ENCODE data around the gene GTPBP8. TPM values are rescaled to one million over a fixed set of nuclear protein-coding genes. Genes with fewer than 3 reads are reported as not detected.
"Not testable (repeated sequence)": the region's sequence is repeated elsewhere in the genome, so short reads cannot be mapped to it uniquely, and the experiment has no call there.

Gene GTPBP8
- total RNA-seq, 1 donor from 2014 or later, result 49.0 TPM

DNA sequence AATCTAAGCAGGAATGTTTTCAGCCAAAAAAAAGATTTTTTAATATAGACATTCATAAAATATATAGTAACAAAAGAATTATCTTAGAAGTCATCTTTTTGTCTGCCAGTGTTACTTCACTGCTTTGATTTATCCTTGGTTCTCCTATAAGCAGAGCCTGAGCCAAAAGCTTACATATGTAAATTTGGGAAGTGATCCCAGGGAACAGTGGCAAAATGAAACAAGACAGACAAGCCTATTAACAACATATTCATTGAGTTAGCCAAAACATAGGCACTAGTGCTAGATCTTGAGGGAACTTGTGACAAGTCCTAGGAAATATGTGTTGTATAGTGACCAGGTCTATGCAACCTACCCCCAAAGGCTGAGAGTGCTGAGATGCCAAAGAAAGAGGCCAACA is 11.3 kb downstream of the GTPBP8 start:
- DNase-seq, result no peak

DNA sequence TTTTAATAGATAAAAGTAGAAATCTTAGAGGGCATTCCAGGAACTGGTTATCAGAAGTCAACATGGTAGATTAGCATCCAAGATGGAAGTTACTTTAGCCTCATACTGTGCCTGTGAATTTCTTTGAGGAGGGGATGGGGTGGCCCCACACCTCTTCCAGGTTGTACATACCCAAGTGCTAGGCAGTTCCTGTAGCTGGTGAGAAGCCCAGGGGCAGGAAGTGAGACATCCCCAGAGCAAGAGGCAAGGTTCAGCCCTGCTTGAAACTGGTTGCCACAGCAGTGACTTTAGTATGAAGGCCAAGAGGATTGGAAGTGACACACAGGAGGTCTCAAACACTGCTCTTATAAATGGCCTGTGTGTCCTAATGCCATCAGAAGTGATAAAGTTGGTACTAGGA is 11.9 kb downstream of the GTPBP8 start:
- DNase-seq, result no peak

DNA sequence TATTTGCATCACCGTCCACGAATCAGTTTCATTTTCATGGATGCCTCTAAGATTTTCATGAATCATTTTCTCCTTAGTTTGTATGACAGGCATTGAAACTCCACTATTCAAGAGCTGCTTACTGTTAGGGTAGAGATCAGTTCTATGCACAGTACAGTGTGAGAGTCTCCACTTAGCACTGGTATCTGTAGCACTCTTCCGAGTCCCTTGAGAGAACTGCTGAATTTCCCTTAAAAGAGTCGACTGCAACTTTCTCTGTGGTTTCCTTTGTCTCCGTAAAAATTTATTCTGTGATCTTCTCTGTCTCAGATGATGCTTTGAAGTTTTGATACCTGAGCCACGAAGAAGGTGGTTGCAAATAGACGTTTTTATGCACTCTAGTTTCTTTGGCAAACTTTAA is 14.8 kb downstream of the GTPBP8 start:
- no peak for DNase-seq

DNA sequence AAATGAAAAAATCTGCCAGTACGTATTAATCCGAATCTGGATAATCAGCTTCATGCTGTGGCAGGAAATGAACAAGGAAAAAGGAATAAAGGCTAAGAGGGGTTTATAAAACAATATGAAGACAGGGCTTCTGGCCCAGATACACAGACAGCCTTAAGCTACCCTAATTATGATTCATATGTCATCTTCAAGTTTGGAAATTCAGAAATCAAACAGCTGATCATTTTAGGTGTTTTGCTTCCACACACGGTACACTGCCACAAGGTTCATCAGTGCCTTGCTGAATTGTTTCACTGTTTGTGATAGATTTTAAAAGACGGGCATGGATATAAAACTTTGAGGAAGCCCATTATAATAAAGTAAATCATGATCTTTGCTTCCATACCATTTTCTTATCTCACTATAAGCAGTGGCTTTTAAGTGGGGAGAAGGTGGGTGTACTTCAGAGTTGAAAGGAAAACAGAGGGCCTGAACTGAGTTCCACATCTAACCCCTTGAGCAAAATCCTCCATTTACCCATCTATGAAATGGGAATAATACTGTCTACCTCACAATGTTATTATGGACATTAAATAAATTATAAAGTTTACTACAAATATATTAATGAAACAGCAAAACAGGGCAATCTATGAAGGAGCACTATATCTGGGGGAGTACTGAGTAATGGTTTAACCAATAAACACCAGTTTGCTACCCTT is 15.7 kb downstream of the GTPBP8 start:
- no peak for DNase-seq

DNA sequence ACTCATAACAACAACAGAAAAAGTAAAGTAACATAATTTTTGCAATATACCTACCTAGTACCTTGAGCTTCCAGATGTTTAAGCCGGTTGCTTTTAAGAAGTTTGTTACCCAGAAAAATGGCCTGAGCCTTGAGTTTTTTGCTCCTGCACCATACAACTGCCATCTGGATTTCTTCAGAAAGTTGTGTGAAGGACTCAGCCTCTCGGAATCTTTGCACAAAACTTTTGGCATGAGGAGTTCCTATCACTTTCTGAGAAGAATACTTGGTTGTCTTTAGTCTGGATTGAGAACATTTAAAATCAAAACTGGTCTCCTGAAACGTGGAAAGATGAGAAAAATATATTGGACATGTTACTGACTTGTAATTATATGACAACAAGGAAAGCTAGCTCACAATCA is 17.3 kb downstream of the GTPBP8 start:
- DNase-seq, result no peak

DNA sequence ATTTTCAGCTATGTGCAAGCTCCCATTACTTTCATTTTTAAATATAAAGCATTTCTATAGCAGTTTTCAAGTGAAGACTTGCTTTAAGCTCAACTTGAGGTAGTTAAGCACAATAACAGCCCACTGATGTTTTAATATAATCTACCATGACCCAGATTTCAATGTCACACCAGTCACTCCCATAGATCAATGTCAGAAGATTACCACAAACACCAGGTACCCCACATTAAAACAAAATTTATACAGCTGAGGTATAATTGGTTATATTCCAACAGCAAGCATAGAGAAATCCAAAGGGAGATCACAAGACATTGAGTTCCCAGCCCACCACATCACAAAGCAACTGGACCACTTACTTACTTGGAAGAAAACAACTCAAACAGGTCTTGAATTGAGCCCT is 22.8 kb downstream of the GTPBP8 start:
- no peak for DNase-seq

DNA sequence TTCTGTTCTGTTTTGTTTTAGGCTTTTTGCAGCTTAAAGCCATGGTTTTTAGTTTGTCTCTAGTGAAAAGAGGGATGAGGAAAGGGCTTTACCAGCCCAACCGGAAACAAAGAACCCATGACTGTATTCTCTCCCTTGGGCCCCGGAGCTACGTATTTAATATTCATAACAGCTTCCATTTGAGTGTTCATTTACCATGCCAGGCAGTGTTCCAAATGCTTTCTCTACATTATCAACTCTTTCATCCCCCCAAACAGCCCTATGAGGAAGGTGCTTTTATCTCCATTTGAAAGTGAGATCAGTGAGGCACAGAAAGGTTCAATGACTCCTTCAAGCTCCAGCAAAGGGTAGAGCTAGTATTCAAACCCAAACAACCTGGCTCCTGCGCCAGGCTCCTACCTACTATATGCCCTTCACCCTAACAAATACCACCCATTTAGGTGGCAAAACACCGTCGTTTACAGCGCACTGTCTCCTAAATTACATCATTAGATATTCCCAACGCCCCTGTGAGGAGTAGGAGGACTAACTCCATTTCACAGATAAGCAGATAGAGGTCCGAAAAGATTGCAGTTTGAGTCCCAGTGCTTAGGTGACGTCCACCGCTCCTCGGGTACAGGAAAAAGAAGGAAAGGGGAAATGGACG is 27.9 kb downstream of the GTPBP8 start:
- DNase-seq, result peak; percentile 36

DNA sequence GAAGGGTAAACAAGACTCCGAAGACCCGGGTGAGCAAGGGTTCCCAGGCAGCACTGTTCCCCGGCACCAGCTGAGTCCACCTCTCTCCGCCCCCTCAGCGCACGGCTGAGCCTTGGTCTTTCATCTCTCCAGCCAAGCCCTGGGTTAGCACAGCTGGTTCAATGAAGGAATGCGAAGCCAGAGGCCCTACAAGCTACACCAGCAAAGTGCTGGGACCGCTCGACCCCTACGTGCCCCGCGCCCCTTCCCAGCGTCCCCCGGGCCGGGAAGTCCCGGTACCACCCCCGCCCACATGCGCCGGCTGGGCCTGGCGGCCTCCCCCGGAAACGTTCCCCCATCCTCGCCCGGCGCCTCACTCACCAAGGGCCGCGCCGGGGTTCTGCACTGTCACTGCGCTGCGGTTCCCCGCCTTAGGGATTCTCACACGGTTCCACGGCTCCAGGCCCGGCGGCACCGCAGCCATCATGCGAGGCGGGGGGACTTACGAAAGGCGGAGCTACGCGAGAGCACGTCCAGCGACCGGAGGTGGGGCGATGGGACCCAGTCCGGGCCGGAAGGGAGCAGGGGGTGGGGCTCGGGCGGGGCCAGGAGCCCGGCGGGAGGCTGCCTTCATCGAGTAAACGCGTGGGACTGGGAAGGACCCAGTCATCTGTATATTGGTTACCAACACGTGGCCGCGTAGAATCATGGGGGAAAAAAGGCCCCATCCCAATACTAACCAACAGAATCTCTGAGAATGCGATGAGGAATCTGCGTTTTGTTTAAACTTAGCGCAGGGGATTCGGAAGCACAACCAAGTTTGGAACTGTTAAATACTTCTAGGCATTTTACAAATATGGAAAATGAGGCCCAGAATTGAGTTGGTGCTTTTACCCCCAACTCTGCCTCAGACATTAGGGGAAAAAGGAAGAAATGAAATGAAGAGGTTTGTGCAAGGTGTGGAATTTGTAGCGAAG is 28.7 kb downstream of the GTPBP8 start:
- peak; percentile 91 for DNase-seq

DNA sequence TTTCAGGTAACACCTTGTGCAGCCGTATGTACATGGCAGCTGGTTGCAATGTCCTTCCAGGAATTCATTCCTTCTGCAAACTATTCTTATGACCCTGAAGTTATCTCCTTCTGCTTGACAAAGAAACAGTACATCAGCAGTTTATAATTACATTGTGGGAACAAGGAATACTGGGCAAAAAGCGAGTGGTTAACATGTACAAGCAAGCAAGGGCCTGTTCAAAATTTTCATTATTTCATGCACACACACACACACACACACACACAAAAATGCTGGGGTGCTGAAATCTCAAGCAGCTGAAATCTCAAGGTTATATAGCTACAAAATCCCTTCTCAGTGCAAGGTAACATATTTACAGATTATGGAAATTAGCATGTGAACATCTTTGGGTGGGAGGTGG is 30.7 kb downstream of the GTPBP8 start:
- DNase-seq, result no peak

DNA sequence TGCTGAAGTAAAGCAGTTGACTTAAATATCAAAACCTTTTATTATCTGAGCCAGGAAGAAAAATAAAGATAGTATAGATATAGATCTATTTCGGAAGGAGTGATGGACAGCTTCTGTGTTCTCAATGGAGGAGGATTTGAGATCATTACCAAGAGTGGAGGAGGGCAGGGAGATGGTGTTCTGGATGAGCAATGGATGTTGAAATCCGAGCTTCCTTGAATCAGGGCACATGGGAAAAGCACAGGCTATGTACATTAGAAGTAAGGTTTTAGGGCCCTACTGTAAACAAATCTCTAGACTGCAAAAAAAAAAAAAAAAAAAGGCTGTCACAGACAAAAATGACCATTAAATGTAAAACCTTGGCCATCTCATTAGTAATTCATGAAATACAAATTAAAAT is 43.2 kb downstream of the GTPBP8 start:
- DNase-seq, result no peak

DNA sequence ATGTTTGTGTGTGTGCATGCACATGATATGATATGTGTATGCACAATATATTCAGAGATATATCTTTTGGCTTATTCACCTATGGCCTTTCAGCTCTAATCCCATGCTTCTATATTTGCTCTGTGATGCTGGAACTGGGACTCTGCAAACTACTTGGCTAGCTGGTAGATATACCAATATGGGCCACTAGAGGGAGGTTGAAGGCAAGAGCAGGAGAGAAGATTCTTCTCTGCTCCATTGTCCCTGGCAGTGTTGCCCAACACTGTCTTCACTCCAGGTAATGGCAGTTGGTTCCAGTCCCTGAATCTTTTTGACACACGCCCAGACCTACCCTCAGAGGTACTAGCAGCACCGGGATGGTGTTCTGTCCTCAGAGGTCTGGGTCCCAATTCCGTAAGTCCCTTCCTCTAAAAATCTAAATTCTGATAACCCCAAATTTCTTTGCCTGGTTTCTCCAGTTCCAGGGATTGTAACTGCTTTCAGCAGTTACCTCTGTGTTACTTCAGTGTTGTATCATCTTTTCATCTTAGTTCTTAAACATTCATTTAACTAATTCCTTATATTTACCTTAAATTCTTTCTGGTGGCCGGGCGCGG is 44.7 kb downstream of the GTPBP8 start:
- peak; percentile 77 for DNase-seq

DNA sequence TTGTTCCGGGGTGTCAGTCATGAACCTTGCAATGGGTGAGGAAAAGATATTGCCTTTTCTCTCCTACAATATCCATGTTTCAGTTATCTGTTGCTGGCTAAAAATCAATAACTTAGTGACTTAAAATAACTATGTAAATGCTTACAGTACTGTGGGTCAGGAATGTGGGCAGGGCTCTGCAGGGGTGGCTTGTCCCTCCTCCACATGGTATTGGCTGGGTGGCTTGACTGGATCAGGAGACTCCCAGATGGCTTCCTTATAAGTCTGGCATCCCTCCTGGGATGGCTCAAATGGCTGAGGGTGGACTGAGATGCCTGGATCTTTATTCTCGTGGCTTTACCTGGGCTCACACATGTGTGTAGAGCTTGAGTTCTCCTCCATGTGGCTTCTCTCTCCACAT is 47.5 kb downstream of the GTPBP8 start:
- no peak for DNase-seq

DNA sequence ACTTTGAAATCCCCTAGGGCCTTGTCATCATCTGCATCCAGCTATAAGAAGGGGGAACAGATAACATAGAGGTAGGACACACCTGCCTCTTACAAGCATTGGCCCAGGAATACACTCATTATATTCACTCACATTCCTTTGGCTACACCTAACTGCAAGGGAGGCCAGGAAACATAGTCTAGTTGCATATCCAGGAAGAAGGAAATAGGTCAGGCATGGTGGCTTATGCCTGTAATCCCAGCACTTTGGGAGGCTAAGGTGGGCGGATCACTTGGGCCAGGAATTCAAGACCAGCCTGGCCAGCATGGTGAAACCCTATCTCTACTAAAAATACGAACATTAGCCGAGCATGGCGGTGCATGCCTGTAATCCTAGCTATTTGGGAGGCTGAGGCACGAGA is 48.8 kb downstream of the GTPBP8 start:
- no peak for DNase-seq

DNA sequence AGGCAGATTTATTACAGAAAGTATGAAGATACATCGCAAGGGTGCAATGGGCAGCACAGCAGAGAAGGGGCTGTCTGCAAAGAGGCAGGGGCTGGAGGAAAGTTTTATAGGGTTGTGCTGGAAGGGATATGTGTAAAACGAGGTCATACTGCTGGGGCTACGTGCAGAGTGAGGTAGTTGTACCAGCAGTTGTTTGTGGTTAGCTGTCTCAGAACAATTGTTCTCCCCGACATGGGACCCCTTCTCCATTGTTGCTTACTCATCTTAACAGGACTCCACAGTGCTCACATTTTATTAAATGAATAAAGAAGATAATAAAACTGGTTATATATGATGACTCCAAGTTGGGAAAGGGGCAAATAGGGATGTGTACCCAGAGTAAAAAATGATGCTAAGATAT is 49.4 kb downstream of the GTPBP8 start:
- DNase-seq, result no peak

DNA sequence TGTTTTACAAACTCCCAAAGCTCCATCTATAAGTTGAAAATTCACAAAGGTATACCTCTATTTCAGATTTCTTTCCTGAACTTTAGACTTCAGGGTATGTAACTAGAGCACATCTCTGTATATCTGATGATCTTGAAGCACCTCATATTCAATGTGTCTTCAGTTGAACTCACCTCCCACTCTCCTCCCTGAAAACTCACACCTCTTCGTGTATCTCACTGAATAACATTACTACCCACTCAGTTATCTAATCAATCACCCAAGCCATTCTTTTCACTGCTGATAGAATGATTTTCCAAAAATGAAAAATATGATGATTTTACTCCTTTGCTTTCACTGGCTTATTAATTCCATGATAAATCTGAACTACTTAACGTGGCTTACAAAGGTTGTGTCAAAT is 52.9 kb downstream of the GTPBP8 start:
- DNase-seq, result no peak

DNA sequence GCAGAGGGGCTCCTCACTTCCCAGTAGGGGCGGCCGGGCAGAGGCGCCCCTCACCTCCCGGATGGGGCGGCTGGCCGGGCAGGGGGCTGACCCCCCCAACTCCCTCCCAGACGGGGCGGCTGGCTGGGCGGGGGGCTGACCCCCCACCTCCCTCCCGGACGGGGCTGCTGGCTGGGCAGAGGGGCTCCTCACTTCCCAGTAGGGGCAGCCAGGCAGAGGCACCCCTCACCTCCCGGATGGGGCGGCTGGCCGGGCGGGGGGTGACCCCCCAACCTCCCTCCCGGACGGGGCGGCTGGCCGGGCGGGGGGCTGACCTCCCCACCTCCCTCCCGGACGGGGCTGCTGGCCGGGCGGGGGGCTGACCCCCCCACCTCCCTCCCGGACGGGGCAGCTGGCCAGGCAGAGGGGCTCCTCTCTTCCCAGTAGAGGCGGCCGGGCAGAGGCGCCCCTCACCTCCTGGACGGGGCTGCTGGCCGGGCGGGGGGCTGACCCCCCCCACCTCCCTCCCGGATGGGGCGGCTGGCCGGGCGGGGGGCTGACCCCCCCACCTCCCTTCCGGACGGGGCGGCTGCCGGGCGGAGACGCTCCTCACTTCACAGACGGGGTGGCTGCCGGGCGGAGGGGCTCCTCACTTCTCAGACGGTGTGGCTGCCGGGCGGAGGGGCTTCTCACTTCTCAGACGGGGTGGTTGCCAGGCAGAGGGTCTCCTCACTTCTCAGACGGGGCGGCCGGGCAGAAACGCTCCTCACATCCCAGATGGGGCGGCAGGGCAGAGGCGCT is 55.6 kb downstream of the GTPBP8 start:
- not testable (repeated sequence) for DNase-seq

DNA sequence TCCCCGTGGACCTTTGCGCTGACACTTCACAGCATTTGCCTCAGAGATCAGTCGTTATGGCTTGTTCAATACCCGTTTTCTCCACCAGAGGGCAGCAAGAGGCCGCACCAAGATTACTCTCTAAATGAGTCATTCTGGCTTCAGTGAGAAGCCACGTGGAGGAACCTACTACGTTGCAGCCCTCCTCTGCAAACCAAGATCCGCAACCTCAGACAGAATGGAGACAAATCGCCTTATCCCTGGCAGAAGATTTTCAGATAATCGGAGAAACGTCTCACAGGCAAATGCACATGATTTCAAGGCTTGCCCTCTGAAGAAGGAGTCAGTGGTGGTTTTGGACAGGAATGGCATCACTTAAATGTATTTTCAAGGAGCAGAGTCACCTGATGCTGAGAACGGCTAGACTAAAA is 60.5 kb downstream of the GTPBP8 start:
- peak; percentile 84 for DNase-seq

Other genes with a start within 250 kb of the GTPBP8 start
- not detected in 2 replicates for gene CD200R1L, start 144.1 kb upstream of the GTPBP8 start, total RNA-seq
- gene CD200R1, start 15.9 kb upstream of the GTPBP8 start, total RNA-seq, result not detected in 2 replicates
- gene BOC, start 220.6 kb downstream of the GTPBP8 start, total RNA-seq, result under 0.01 and 0.09 TPM in 2 replicates